ENCODE measurements around the gene CRTC3.

CRTC3 gene

GRCh38 chr15:90564051-90564450 lies 34.3 kb downstream of the CRTC3 start:
- DNase-seq = no peak

- DNase-seq = no peak
Observed at GRCh38 chr15:90564590-90564989, 34.9 kb downstream of the CRTC3 start.

- no peak for DNase-seq
Observed at GRCh38 chr15:90565866-90566265, 36.1 kb downstream of the CRTC3 start.

GRCh38 chr15:90570643-90571042 lies 40.9 kb downstream of the CRTC3 start:
- no peak for DNase-seq

DNA sequence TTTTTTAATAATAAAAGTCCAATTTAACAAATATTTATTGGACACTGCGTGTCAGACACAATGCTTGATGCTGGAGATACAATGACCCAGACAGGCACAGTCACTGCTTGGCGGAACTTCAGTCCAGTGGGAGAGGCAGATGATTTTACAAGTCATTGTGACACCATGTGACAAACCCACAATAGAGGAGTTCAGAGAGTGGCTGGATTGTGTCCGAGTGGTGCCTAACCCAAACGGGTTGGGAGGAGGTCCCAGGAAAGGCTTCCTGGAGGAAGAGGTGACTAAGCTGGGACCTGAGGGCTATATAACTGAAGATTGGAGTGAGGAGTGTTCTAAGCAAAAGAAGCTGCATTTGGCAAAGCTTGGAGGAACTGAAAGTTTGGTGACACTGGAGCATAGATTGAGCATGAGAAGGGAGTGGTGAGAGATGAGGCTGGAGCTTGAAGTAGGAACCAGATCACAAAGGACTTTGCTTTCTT lies 41.4 kb downstream of the CRTC3 start:
- no peak for DNase-seq

- no peak for DNase-seq
Observed at GRCh38 chr15:90572893-90573292, 43.2 kb downstream of the CRTC3 start.

DNA sequence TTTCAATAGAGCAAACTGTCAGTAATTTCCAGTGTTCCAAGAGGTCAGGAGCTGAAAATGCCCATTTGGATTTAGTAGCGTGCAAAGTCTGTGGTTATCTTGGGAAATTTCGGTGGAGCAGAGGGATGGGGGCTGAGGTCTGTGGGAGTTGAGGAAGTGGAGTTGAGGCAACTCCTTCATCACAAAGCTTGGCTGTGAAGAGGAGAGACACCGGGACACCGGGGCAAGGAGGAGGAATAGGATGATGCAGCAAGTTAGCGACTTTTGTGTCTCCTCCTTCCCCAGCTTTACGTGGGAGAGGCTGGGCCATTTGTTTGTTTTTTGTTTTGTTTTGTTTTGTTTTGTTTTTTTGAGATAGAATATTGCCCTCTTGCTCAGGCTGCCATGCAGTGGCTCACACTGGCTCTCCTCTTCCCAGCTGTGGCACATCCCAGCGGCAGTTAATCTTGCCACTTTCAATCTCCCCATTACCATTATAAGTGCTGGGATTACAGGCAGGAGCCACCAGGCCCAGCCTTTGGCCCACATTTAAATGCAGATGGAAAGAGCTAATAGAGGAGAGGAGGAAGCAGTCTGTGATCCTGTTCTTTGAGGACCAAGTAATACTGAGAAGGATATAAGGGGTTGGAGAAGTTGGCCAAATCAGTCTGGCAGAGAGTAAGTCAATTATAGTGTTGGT lies 47.1 kb downstream of the CRTC3 start:
- DNase-seq = no peak

- no peak for DNase-seq
Observed at GRCh38 chr15:90579213-90579612, 49.5 kb downstream of the CRTC3 start.

DNA sequence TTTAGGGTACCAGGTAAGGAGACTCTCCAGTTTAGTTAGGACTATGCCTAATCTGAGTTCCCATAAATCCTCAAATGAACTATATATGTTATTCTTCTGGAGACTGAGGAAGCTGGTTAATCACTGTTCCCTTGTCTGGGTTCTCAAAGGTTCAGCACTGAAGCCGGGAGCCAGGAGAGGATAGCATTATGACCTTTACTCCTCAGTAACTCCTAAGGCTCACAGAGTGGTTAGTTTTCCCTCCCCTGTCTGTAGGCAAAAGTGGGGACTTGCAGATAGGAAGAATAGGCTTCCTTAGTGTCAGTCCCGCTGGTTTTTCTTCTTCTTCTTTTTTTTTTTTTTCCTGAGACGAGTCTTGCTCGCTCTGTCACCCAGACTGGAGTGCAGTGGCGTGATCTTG lies 50.4 kb downstream of the CRTC3 start:
- no peak for DNase-seq

DNA sequence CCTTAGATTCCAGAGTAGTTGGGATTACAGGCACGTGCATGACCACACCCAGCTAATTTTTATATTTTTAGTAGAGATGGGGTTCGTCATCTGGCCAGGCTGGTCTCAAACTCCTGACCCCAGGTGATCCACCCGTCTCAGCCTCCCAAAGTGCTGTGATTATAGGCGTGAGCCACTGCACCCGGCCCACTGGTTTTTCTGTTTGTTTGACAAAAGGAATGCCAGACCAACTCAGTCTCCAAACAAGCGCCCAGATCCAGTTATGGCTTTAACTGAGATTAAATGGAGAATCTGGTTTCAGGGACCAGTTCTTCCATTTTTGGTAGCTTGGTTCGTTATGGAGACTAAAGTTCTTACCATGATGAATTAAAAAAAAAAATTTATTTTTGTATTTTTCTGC lies 50.8 kb downstream of the CRTC3 start:
- DNase-seq = no peak

DNA sequence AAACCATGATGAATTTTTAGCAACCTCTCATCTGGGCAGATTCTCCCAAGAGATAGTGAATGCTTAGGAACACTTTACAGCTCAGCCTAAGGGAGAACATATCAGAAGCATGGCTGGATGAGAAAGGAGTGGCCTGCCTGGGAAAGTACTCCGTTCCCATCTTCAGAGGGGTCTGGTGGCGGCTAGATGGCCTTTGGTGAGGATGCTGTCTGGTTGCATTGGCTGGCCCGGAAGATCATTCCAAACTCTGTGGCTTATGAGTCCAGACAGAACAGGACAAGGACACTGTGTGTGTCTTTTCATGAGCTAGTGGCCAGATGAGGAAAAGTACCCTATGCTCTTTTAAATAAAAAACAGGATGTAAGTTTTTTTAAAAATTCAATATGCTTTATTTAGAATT lies 51.2 kb downstream of the CRTC3 start:
- DNase-seq = no peak

GRCh38 chr15:90581771-90582352 lies 52.1 kb downstream of the CRTC3 start:
- DNase-seq = no peak

DNA sequence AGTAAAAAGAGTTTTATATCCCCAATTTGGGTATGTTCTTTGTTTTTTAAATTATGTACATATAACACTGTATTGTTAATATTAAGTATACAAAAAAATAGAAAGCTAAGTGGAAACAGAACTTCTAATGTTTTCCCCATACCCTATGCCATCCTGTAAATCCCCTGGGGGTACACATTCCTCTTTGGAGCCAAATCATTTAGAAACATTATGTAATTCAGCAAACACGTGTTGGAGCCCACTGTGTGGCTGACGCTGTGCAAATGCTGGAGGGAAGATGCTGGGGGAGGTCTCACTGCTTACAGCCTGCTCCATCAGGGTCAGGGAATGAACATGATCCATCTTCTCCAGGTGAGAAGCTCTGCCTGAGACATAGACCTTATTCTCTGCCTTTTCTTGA lies 52.8 kb downstream of the CRTC3 start:
- no peak for DNase-seq

DNA sequence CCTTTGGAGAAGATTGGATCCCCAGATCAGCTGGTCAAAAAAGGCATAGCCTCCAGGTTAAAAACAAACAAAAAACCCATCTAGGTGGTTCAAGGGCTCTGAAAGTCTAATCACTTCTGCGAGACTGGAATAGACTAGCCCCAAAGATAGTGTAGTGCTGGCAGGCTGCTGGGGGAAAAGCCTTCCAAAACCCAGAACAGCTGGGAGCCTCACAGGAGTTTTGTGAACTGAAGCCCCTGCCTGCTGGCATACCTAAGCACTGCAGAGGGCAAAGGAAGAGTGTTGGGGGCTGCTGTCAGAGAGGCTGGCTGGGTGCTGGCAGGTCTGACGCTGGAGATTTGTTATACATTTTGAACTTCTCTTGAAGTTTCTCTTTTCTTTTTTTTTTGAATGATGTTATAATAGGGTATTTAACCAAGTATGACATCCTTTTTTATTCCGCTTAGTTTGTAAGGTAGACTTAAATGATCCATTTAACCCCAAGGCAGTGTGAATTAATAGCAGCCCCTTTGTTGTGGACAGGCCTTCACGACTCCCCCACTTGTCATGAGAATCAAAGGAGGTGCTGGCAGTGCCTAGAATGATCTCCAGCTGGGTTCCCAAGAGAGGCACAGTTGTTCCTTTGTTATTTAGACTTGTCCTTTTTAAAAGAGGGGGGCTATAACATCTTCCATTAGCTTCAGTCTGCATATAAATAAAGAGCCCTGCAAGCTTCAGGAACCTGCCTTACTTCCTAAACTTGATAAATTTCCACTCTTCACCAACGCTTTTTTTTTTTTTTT lies 53.9 kb downstream of the CRTC3 start:
- DNase-seq = no peak

GRCh38 chr15:90584841-90585240 lies 55.1 kb downstream of the CRTC3 start:
- DNase-seq = no peak

GRCh38 chr15:90585863-90586262 lies 56.1 kb downstream of the CRTC3 start:
- DNase-seq = no peak

DNA sequence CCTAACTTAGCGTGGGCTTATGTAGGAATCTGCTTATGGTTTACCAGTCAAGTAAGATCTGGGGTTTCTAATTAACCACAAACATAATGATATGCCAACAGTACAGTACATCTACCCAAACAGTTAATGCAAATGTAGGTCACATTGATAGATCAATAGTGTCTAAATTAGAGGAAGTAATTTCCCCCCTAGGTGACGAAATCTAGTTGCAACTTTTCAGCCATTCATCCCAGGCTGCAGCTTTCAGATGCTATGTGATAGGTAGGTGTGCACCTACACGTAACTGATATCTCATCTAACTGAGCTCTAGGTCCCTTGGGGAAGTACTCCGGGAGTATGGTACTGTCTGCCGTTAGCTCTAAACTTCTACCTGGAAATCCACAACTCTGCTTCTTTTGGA lies 57.2 kb downstream of the CRTC3 start:
- DNase-seq = no peak

- DNase-seq = no peak
Observed at GRCh38 chr15:90588427-90588826, 58.7 kb downstream of the CRTC3 start.

DNA sequence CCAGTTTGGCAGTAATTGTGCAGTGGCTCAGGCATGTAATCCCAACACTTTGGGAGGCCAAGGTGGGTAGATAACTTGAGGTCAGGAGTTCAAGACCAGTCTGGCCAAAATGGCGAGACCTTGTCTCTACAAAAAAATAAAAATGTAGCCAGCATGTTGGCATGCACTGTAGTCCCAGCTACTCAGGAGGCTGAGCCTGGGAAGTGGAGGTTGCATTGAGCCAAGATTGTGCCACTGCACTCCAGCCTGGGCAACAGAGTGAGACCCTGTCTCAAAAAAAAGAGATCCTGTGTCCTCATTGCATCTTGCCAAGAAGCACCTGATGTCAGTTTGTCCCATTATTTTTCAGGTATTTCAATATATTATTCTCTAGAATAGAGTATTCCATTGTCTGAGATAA lies 61.8 kb downstream of the CRTC3 start:
- no peak for DNase-seq

GRCh38 chr15:90592131-90592881 lies 62.6 kb downstream of the CRTC3 start:
- no peak for DNase-seq

- no peak for DNase-seq
Observed at GRCh38 chr15:90593499-90594158, 63.9 kb downstream of the CRTC3 start.

DNA sequence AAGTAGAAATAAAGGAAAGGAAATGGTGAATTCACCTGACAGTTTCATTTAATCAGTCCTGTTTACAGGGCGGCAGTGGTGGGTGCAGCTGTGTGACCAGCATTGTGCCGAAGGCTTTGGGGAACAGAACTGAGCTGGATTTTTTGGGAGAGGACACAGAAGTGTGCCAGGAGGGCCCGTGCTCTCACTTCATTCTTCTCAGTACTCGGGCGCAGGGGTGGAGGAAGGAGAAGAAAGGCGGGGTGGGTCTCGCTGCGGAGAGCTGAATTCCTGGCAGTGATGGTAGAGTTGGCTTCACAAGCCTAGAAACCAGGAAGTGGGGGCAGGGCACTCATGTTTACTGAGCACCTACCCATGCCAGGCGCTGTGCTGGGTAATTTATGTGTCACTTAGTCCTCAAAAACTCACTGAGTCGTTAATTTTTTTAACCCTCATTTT lies 64.6 kb downstream of the CRTC3 start:
- DNase-seq = peak; percentile 75

DNA sequence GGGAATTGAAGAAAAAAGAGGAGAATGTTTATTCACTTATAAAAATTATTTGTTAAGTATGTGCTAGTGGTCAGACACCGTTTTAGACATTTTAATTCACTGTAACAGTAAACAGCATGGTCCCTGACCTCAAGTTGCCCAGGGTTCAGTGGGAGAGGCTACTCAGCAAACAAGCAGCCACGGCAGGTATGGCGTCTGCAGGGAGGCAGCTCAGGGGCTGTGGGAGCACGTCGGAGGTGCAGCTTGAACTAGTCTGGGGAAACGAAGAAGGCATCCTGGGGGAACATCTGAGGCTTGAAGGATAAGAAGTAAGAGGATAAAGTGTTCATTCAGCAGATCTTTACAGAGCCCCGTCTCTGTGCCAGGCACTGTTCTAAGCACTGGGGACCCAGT lies 66.0 kb downstream of the CRTC3 start:
- DNase-seq = no peak

Data from activated CD4-positive, alpha-beta T cell treated with anti-CD3 and anti-CD28 coated beads for 1 hour (primary cell).